Lower leg skin (tissue), 4 donors: ENCODE data around the gene TAF7L. TPM values are rescaled to one million over a fixed set of nuclear protein-coding genes. Genes with fewer than 3 reads are reported as not detected.

Experiments used
- DNase-seq, 2 donors: peaks; one replicate each; pipeline ENCODE4 v3.0.0-alpha.2; 2019; ENCODE audit warnings: low spot score in 2 of 2
- H3K4me3 ChIP-seq: fragments of 200-600 bp; sonication (generic); 2 replicates; pipeline ENCODE4 v1.5.1; 2017; ENCODE audit warnings: mild to moderate bottlenecking, low read depth; ENCODE audit not compliant: poor library complexity, severe bottlenecking
- CTCF ChIP-seq, 3 donors: fragments of 450-650 bp; IDR thresholded peaks; one replicate each; pipeline ENCODE4 v1.5.1; 2016; ENCODE audit warnings: antibody characterized with exemption in 3 of 3, mild to moderate bottlenecking in 3 of 3, moderate library complexity in 2 of 3
- POLR2A ChIP-seq, 2 donors: fragments of 450-650 bp; IDR thresholded peaks; one replicate each; pipeline ENCODE4 v1.6.1; 2016 to 2017; ENCODE audit warnings: antibody characterized with exemption in 2 of 2, mild to moderate bottlenecking in 1 of 2, moderate library complexity in 1 of 2
- WGBS, 2 donors: methylation state at CpG; one replicate each; pipeline ENCODE4 v1.1.5; 2018; 5-methylcytosine and 5-hydroxymethylcytosine counted together
- intact Hi-C: fragments of 100-400 bp; cut with DNase I; formaldehyde crosslinking; loops from one replicate; pipeline ENCODE4 v1.15.0; 2023; ENCODE audit warnings: low total_unique reads
- total RNA-seq, 4 donors: library from RNA; depleted of rRNA; stranded (reverse); fragments of >200 nt; gene quantifications; one replicate each; pipeline ENCODE4 v1.1.0, GENCODE V29; 2016

Gene TAF7L
- total RNA-seq, 4 donors from 2014 or later, result 0.45 to 1.5 (median 0.67) TPM

GRCh38 chrX:101219116-101219863 lies 71.8 kb downstream of the TAF7L start, which contains the start of gene DRP2:
TSS of gene DRP2 (plus strand) at chrX:101219786. CDS start at chrX:101231648, 11,862 bp downstream.
- WGBS, 2 donors, result 67 to 74% methylated on average over 4 to 7 of the region's 7 CpGs
- no peak within 1 kb of the TSS for H3K4me3 ChIP-seq
- TF ChIP-seq CTCF (IDR thresholded peaks at IDR 0.05) (no peak), POLR2A (IDR thresholded peaks at IDR 0.05) (no peak)

More at GRCh38 chrX:101219116-101219863, 71.8 kb downstream of the TAF7L start, which contains the start of gene DRP2:
- intact Hi-C loops, result no loop called here
- no peak for DNase-seq

Other genes starting within 250 kb of the TAF7L start
- 10 to 100 TPM; 12.5 to 23.7 (median 14.6) TPM for gene TRMT2B, start 239.2 kb downstream of the TAF7L start, total RNA-seq
- gene TMEM35A, start 212.5 kb downstream of the TAF7L start, total RNA-seq, result under 1 TPM in 3 of 4 donors, not detected in 1; 0.10 to 0.45 (median 0.17) TPM
- gene CENPI, start 193.1 kb downstream of the TAF7L start, total RNA-seq, result 1 to 10 TPM in 1 of 4 donors, under 1 TPM in 3; 0.29 to 2.1 (median 0.54) TPM
- under 1 TPM; 0.08 to 0.39 (median 0.18) TPM for gene DRP2, start 71.5 kb downstream of the TAF7L start, total RNA-seq
- 1 to 10 TPM; 6.9 to 8.9 (median 8.6) TPM for gene TIMM8A, start 57.4 kb upstream of the TAF7L start, total RNA-seq
- gene BTK, start 94.9 kb upstream of the TAF7L start, total RNA-seq, result 1 to 10 TPM; 1.5 to 3.6 (median 3.4) TPM
- 1,000 to 10,000 TPM; 1,158 to 5,300 (median 1,747) TPM for gene RPL36A, start 99.7 kb upstream of the TAF7L start, total RNA-seq
- gene GLA, start 116.6 kb upstream of the TAF7L start, total RNA-seq, result 10 to 100 TPM; 16.4 to 21.1 (median 18.0) TPM
- 10 to 100 TPM; 43.5 to 54.7 (median 53.7) TPM for gene HNRNPH2, start 116.9 kb upstream of the TAF7L start, total RNA-seq
- 1 to 10 TPM; 1.9 to 6.1 (median 5.0) TPM for gene ARMCX4, start 194.1 kb upstream of the TAF7L start, total RNA-seq